Measurements from ENCODE around the gene NDUFB5.
A peak's percentile ranks its signal among the peaks of the same experiment; 100 is the strongest.

Gene NDUFB5

DNA sequence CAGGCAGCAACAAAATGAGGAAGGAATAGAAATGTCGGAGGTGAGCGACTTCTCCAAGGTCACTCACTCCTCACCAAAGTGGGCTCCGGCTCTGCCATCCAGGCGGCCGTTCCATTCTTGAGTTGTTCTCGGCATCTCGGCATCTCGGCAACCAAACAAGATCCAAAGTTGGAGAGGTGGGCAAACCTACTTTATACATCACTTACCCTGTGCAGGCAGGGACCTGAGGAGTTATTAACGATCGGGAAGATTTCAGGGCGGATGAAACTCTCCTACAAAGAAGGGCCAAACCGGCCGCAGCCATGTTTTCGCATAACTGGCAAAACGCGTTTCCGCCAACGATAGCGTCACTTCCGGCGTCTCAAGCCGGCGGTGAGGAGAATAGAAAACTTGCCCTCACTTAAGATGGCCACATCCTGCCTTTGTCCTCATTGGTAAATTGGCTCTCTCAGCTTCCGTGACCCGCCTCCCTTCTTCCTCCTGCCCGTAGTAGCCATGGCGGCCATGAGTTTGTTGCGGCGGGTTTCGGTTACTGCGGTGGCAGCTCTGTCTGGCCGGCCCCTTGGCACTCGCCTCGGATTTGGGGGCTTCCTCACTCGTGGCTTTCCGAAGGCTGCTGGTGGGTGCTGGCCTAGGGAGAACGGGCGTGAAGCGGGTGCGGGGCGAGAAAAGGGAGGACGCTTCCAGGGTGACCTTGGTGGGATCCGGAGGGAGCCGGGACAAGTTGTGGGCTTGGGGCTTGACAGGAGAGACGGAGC is at the start of gene NDUFB5, which contains the start of gene MRPL47:
TSS of gene NDUFB5 (plus strand) at position 474 of the 758 bp plus-strand sequence. CDS start at position 496, 22 bp downstream.
TSS of gene MRPL47 (minus strand) at position 318 of the 758 bp plus-strand sequence. CDS start at position 304, 14 bp downstream.
- DNase-seq (ENCODE audit: low read depth in 2 of 2): peak; percentile 86 to 87

DNA sequence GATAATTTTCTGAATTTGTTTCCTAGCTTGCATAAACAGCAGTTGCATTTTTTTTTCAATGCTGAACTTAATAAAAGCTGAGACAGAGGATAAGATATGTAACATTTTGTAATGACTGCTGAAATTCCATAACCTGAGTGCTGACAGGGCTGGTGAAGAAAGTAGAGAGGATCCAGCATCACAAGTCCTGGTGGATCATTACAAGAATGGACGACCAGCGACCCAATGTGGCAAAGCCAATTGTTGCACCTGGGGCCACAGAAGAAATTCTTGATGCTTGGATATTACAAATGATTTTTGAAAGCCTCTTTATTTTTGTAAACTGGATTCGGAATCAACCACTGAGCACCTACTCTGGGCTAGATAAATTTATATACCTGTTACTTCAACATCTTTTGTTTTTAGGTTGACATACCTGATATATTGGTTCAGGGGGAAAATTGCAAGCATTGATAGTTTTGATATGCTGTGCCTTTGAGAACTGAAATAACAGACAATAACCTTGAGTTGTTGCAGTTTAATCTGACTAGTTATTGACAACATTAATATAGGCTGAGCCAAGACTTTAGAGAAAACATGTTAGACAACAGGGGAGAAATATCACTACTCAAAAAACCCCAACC is 45.7 kb upstream of the NDUFB5 start:
- DNase-seq (ENCODE audit: low read depth in 2 of 2): peak in 1 of 2 donors; percentile 20

DNA sequence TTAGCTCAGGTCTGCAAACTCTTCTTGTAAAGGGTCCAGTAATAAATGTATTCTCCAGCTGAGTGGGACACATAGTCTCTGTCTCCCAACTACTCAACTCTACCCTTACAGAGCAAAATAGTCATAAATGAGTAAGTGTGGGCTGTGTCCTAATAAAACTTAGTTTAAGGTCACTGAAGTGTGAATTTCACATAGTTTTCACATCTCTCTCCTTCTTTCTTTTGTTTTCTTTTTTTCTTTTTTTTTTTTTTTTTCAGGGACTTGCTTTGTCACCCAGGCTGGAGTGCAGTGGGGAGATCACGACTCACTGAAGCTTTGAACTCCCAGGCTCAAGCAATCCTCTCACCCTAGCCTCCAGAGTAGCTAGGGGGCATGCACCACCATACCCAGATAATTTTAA is 43.8 kb upstream of the NDUFB5 start:
- DNase-seq (ENCODE audit: low read depth in 2 of 2): no peak

DNA sequence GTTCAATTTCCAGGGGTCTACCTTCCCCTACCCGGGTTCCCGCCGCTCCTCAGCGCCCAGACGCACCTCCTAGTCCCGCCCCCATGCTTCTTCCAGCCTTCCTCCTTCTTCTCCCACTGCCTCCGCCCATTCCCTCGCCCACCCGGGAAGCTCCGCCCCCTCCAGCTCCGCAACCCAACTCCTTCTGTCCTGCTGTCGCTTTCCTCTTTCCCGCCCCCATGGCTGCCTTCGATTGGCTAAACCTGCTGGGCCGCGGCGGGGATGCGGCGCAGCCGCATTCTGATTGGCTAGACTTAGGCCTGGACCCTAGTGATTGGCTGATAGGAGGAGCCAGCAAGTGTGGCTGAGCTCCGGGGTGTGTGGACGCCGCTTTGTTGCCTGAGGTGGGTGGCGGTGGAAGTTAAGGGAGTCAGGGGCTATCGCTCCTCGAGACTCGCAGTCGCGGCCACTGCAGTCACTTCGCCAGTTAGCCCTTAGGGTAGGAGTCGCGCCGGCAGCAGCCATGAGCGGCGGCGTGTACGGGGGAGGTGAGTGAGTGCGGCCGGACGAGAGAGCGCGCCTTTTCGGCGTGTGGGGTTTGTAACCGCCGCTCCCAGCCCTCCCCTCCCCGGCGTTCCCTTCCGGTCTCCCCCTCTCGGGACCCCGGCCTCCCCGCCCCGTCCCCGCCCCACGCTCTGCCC is 41.9 kb upstream of the NDUFB5 start, which contains the start of gene ACTL6A:
TSS of gene ACTL6A (plus strand) at position 336 of the 680 bp plus-strand sequence. CDS start at position 503, 167 bp downstream.
- peak; percentile 99 for DNase-seq (ENCODE audit: low read depth in 2 of 2)

DNA sequence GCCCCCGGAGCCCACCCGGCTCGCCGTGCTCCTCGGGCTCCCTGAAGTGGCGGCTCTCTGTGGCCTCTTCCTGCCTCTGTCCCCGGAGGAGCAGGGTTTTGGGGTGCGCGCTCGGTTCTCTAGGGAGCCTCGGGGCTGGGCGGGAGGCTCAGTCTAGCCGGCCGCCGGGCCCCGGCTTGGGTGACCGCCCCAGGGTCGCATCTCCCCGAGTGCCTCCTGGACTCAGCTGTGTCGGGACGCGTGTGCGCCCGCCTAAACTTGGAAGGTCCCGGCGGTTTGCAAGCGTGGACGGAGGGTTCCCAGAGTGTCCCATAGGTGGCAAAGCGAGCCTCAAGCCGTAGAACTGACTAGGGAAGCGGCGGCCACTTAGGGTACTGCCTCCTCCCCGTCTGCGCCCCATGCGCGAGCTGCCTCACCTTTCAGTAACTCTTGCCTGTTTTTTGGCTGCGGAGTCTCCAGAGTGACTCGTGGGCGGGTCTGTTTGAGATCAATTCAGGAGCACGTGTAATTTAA is 41.3 kb upstream of the NDUFB5 start:
- DNase-seq (ENCODE audit: low read depth in 2 of 2): peak; percentile 41 to 66

DNA sequence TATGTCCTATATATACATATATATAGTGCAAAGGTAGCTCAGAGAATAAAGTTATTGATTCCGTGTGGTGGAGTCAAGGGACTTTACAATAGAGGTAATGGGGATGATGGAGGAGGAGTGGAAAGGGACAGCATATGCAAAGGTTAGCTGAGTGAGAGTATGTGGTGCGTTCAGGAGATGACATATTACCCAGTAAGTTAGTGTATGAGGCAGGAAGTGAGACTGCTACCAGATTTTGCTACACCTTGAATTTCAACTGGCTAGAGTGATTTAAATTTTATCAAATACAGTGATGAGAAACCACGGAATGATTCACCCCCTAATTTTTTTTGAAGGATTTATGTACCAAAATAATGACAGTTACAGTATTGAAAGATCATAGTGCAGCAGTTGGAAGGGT is 39.1 kb upstream of the NDUFB5 start:
- no peak for DNase-seq (ENCODE audit: low read depth in 2 of 2)

DNA sequence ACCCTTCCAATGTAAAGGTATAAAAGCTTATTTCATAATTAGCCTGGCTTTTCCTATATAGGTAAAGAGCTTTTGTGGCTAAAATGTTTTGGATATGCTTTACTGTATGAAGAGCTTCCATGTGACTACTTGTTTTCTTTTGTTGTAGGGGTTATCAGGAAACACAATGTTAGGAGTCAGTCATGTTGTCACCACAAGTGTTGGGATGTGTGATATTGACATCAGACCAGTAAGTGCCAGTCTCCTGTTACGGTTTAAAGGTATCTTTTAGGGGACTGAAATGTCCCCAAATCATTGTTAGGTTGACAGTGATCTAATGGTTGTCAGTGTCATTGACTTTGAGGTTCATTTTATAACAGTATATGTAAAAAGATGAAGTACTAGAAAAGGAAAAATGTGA is 23.6 kb upstream of the NDUFB5 start:
- DNase-seq (ENCODE audit: low read depth in 2 of 2): no peak

DNA sequence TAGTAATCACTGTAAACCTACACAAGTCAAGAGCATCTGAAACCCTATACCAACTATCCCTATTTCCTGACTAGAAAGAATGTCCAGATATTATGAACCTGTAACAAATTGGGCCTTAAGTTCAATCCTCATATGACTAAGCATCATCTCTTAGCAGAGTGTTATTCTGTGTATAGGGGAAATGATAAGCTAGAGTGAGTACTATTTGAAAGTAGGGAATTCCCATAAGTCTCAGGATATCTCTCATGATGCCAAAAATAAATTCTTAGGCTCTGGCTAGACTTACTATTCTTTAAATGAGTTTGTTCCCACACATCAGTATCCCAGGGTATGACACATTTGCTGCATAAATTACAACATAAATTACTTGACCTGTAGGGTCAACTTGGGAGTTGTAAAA is 15.5 kb upstream of the NDUFB5 start:
- no peak for DNase-seq (ENCODE audit: low read depth in 2 of 2)

DNA sequence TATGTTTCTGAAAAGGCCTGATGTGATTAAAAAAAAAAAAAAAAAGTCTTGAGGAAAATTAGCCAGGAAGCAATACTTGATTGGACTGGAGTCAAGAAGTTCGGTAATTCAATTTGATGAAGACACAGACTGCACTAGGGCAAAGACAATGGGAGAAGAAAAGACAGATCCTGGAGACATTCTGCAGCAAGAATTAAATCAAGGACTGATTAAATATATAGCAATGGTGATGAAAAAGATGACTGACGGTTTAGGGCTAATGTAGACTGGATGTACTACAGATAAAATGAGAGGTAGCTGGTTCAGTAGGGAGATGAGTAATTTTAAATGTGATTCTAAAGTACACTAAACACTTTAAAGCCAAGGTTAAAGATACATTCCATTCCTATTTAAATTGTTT is 13.9 kb upstream of the NDUFB5 start:
- no peak for DNase-seq (ENCODE audit: low read depth in 2 of 2)

- no peak for DNase-seq (ENCODE audit: low read depth in 2 of 2)
Observed at GRCh38 chr3:179591313-179591712, 13.3 kb upstream of the NDUFB5 start.

- DNase-seq (ENCODE audit: low read depth in 2 of 2): no peak
Observed at GRCh38 chr3:179599531-179599930, 5.1 kb upstream of the NDUFB5 start.

GRCh38 chr3:179603321-179603720 is 1.3 kb upstream of the NDUFB5 start:
- no peak for DNase-seq (ENCODE audit: low read depth in 2 of 2)

DNA sequence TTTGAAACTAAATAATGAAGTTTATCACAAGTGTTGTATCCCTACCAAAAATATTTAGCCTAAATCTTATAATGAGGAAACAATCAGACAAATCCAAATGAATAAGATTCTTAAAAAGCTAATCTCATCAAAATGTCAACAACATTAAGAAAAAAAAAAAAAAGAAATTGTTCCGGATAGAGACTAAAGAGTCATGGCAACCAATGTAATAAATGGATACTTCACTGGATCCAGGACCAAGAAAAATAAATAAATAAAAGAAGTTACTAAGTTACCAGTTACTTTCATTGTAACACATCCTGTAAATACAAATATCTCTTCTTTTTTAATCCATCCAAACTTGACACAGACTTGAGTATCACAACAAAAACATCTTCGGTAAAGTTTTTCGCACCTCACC is 763 bp upstream of the NDUFB5 start:
- no peak for DNase-seq (ENCODE audit: low read depth in 2 of 2)

DNA sequence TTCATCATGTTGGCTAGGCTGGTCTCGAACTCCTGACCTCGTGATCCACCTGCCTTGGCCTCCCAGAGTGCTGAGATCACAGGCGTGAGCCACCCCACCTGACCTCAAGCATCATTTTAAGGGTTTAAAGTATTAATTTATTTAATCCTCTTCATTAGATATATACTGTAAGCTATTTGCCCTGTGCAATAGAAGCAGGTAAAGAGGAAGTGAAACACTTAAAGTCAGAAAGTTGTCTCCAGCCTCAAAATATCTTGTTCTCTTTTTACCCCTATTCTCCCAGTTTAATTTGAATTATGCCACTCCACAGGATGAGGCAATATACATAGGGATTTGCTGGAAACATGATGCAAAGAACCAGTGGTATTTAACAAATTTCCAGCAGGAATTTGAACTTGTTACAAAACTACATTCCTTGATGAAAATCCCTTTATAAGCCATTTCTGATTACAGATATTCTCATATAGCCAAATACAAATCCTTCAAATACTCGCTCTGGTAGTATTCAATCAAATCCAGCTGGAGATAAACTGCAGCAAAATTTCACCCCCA is 2.0 kb downstream of the NDUFB5 start:
- DNase-seq (ENCODE audit: low read depth in 2 of 2): no peak

GRCh38 chr3:179608931-179609720 is 4.5 kb downstream of the NDUFB5 start:
- DNase-seq (ENCODE audit: low read depth in 2 of 2): no peak

- no peak for DNase-seq (ENCODE audit: low read depth in 2 of 2)
Observed at GRCh38 chr3:179610066-179610465, 5.5 kb downstream of the NDUFB5 start.

- no peak for DNase-seq (ENCODE audit: low read depth in 2 of 2)
Observed at GRCh38 chr3:179613807-179614206, 9.2 kb downstream of the NDUFB5 start.

- DNase-seq (ENCODE audit: low read depth in 2 of 2): no peak
Observed at GRCh38 chr3:179615458-179616173, 11.0 kb downstream of the NDUFB5 start.

- no peak for DNase-seq (ENCODE audit: low read depth in 2 of 2)
Observed at GRCh38 chr3:179622023-179622422, 17.4 kb downstream of the NDUFB5 start.

- DNase-seq (ENCODE audit: low read depth in 2 of 2): no peak
Observed at GRCh38 chr3:179624451-179624850, 19.9 kb downstream of the NDUFB5 start.

Data from stimulated activated CD8-positive, alpha-beta memory T cell treated with anti-CD3 and anti-CD28 coated beads, Interleukin-15, amount 100 ng/mL, for 48 hours (primary cell).